ENCODE results near the gene TADA2B. TPM values are rescaled to one million over a fixed set of nuclear protein-coding genes. Genes with fewer than 3 reads are reported as not detected.
A peak's percentile ranks its signal among the peaks of the same experiment; 100 is the strongest.

The TADA2B gene
- total RNA-seq, 2 donors from 2014 or later = 21.5 to 24.2 TPM

DNA sequence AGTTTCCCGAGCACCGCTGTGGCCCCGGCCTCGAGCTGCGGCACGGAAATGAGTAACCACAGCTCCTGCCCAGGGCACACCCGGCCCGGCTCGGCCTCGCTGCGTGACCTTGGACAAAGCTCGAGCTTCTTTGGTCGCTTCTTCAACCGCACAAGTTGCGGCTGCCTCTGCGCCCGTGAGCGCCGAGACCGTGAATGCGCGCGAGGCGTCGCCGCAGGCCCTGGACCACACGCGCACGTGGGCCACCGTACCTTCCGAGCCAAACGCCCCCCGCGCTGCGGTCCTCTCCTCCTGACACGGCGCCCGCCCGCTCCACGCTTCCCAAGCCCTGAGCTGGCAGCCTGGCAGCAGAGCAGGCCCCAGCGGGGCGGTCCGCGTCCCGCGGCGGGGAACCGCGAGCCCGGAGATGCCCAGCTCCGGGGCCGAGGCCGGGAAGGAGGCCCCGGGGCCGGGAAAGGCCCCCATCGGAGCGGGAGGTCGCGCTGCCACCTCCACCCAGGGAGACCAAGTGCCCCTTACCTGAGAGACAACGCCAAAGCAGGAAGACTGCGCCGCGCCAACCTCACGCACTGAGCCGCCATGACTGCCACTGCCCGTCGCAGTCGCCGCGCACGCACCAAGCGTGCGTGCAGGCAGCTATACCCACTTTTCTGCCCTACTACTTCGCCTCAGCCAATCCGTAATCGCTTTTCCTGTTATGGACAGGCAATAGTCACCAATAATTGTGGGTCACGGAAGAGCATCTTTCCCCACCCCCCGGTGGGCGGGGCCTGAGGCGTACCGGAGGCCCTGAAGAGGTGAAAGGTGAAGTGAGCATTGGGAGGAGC lies 24.5 kb downstream of the TADA2B start, which contains the start of gene GRPEL1:
TSS of gene GRPEL1 (minus strand) at position 613 of the 827 bp plus-strand sequence. CDS start at position 581, 32 bp downstream.
- H3K27me3 ChIP-seq (replicated peaks; ENCODE audit: insufficient read depth) = no peaks in the 10 kb centered on the region
- peak; percentile 100 for ATAC-seq (ENCODE audit: insufficient number of reproducible peaks, low FRiP score, low read depth)

DNA sequence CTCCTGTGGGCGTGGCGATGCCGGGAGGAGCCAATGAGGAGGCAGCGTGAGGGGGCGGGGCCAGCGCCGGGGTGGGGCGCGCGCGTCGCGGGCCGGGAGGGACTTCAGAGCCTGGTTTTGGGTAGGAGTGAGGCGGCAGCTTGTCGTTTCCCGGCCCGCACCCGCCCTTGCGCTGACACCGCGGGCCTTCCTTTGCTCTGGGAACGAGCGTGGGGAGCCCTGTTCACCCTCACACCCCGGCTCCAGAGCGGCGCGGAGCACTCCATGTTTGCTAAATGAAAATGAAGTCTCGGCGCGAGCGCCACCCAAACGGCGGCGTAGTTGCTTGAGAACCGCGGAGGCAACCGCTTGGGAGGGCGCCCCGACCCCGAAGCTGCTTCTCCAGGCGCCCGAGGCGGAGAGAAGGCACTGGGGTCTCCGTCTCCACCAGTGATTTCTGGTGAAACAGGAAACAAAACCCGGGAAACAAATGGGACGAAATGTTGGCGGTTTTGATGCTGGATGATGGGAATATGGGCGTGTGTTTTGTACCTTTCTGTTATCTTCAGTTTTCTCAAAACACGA lies 25.2 kb downstream of the TADA2B start:
- no peak for ATAC-seq (ENCODE audit: insufficient number of reproducible peaks, low FRiP score, low read depth)
- DNase-seq (ENCODE audit: low spot score) = no peak
- TF ChIP-seq, protein P1, sequence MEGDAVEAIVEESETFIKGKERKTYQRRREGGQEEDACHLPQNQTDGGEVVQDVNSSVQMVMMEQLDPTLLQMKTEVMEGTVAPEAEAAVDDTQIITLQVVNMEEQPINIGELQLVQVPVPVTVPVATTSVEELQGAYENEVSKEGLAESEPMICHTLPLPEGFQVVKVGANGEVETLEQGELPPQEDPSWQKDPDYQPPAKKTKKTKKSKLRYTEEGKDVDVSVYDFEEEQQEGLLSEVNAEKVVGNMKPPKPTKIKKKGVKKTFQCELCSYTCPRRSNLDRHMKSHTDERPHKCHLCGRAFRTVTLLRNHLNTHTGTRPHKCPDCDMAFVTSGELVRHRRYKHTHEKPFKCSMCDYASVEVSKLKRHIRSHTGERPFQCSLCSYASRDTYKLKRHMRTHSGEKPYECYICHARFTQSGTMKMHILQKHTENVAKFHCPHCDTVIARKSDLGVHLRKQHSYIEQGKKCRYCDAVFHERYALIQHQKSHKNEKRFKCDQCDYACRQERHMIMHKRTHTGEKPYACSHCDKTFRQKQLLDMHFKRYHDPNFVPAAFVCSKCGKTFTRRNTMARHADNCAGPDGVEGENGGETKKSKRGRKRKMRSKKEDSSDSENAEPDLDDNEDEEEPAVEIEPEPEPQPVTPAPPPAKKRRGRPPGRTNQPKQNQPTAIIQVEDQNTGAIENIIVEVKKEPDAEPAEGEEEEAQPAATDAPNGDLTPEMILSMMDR (IDR thresholded peaks at IDR 0.05) = no peak

More for the DNA sequence above, 24.5 kb downstream of the TADA2B start, which contains the start of gene GRPEL1:
- H3K36me3 ChIP-seq = peaks cover 11% of the 10 kb centered on the region
- H3K9me3 ChIP-seq = no peaks in the 10 kb centered on the region
- TF ChIP-seq, protein P1 (IDR thresholded peaks at IDR 0.05) = no peak
- H3K27ac ChIP-seq = peak within 1 kb of the TSS; percentile 88 to 92
- peak within 1 kb of the TSS; percentile 98 for H3K4me3 ChIP-seq
- peaks cover 20 to 25% of the 10 kb centered on the region in 2 donors for H3K4me1 ChIP-seq (ENCODE audit: control insufficient read depth in 1 of 2, low read depth in 2 of 2)
- DNase-seq (ENCODE audit: low spot score) = peak; percentile 98

DNA sequence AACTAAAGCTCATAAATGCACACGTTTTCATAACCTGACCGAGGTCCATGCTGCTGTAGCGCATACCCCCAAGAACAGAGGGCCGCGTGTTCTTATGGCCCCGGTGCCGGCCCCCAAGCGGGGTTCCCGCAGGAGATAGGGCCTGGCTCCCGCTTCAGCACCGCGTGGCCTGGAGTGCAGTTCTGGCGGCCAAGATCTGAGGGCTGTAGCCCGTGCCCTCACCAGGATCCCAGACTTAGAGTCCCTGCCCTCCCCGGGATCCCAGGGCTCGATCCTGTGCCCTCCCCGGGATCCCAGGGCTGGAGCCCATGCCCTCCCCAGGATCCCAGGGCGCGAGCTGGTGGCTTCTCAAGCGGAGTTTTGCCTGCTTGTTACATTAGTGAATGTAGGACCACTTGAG lies 25.7 kb downstream of the TADA2B start:
- peaks cover 4% of the 10 kb centered on the region for H3K36me3 ChIP-seq
- TF ChIP-seq, protein P1 (IDR thresholded peaks at IDR 0.05) = no peak
- DNase-seq (ENCODE audit: low spot score) = no peak
- peaks cover 20 to 25% of the 10 kb centered on the region in 2 donors for H3K4me1 ChIP-seq (ENCODE audit: control insufficient read depth in 1 of 2, low read depth in 2 of 2)
- no peaks in the 10 kb centered on the region for H3K27me3 ChIP-seq (replicated peaks; ENCODE audit: insufficient read depth)
- ATAC-seq (ENCODE audit: insufficient number of reproducible peaks, low FRiP score, low read depth) = no peak
- H3K4me3 ChIP-seq = peak overlapping the region; percentile 98
- peak overlapping the region; percentile 76 to 92 for H3K27ac ChIP-seq
- no peaks in the 10 kb centered on the region for H3K9me3 ChIP-seq

More for the DNA sequence above, 25.2 kb downstream of the TADA2B start:
- no peaks in the 10 kb centered on the region for H3K9me3 ChIP-seq
- peaks cover 20 to 25% of the 10 kb centered on the region in 2 donors for H3K4me1 ChIP-seq (ENCODE audit: control insufficient read depth in 1 of 2, low read depth in 2 of 2)
- peak overlapping the region; percentile 98 for H3K4me3 ChIP-seq
- H3K27ac ChIP-seq = peak overlapping the region; percentile 76 to 92
- H3K27me3 ChIP-seq (replicated peaks; ENCODE audit: insufficient read depth) = no peaks in the 10 kb centered on the region
- peaks cover 4% of the 10 kb centered on the region for H3K36me3 ChIP-seq

DNA sequence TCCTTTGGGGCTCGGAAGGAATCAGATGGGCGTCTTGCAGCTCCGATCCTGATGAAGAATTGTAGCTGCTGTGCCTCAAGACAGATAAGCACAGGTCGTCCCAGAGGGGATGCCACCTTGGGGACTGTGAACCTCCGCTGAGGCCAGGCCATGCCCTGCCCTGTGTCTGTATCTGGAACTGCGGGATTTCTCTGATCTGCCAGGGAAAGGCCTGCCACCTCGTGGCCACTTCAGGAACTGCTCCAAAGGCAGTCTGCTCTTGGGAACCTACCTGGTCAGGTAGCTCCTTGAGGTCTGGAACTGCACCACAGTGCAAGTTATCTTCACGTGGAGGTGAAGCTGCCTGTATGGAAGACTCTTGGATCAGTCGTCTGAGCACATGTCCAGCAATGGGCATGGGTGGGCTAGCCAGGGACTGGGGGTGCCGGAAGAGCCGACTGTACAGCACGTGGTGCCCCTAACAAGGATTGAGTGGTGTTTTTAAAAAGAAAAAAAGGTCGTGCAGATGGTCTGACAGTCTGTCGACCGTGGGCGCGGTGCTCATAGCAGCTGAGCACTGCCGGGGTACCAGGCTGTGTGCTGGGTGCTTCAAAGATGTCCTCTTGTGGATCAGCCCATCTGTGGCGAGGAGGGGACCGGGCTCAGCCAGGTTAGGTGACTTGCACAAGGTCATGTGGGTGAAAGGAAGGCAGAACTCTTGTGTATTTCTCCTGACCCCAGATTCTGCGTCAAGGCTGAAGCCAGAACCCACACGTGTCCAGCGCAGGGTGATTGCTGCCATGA lies 27.7 kb downstream of the TADA2B start:
- peaks cover 20 to 23% of the 10 kb centered on the region in 2 donors for H3K4me1 ChIP-seq (ENCODE audit: control insufficient read depth in 1 of 2, low read depth in 2 of 2)
- H3K27me3 ChIP-seq (replicated peaks; ENCODE audit: insufficient read depth) = no peaks in the 10 kb centered on the region
- no peaks in the 10 kb centered on the region for H3K9me3 ChIP-seq
- peak; percentile 46 for DNase-seq (ENCODE audit: low spot score)
- no peaks in the 10 kb centered on the region for H3K36me3 ChIP-seq
- H3K4me3 ChIP-seq = no peak overlapping the region
- no peak overlapping the region for H3K27ac ChIP-seq
- ATAC-seq (ENCODE audit: insufficient number of reproducible peaks, low FRiP score, low read depth) = no peak
- TF ChIP-seq, protein P1 (IDR thresholded peaks at IDR 0.05) = peak; percentile 98

Data from thoracic aorta (tissue), 2 donors.